CD4-positive, alpha-beta T cell (primary cell): ENCODE measurements around the gene DIO1. TPM values are rescaled to one million over a fixed set of nuclear protein-coding genes. Genes with fewer than 3 reads are reported as not detected.

Source experiments
- ATAC-seq: fragments of 200-7000 bp; cut with Tn5 transposase; one replicate; pipeline ENCODE4 v1.10.0; 2022; ENCODE audit warnings: mild to moderate bottlenecking; ENCODE audit not compliant: poor library complexity
- CTCF ChIA-PET: fragments of 350-600 bp; sonication (Branson Sonifier 250); formaldehyde crosslinking; loops from one replicate; lab custom pipeline; 2021; ENCODE audit warnings: antibody characterized with exemption, inconsistent platforms; lab: Charles Lee
- POLR2A ChIA-PET: fragments of 350-600 bp; sonication (Branson Sonifier 250); formaldehyde crosslinking; loops from one replicate; lab custom pipeline; 2021; ENCODE audit warnings: antibody characterized with exemption, inconsistent platforms; lab: Charles Lee
- DNase-seq, 14 experiments: peaks; one replicate each; pipeline ENCODE4 v3.0.0-alpha.2; 2013 to 2020; ENCODE audit warnings: mixed read lengths in 2 of 14
- H3K27ac ChIP-seq, 2 donors: one replicate each; pipeline versions ENCODE4 v1.5.1 to v1.7.0; 2013; ENCODE audit warnings: low read length in 2 of 2, low read depth in 1 of 2, mild to moderate bottlenecking in 1 of 2
- H3K27me3 ChIP-seq, 2 experiments: 1 replicate in 1 of 2; 2 replicates in 1 of 2; pipeline versions ENCODE4 v1.6.1 to v1.7.0; 2013; ENCODE audit warnings: low read length in 2 of 2, control low read depth in 1 of 2, mild to moderate bottlenecking in 1 of 2, moderate library complexity in 1 of 2; ENCODE audit not compliant: insufficient read depth in 2 of 2, control insufficient read depth in 1 of 2
- H3K36me3 ChIP-seq: one replicate; pipeline ENCODE4 v1.6.1; 2013; ENCODE audit warnings: low read length, control low read depth; ENCODE audit not compliant: insufficient read depth
- H3K4me1 ChIP-seq: one replicate; pipeline ENCODE4 v1.6.1; 2013; ENCODE audit warnings: low read length, control low read depth; ENCODE audit not compliant: insufficient read depth
- H3K4me3 ChIP-seq: one replicate; pipeline ENCODE4 v1.5.1; 2013; ENCODE audit warnings: mild to moderate bottlenecking, low read length, moderate library complexity
- H3K9me3 ChIP-seq, 2 experiments: 1 replicate in 1 of 2; 2 replicates in 1 of 2; pipeline versions ENCODE4 v1.6.1 to v1.7.0; 2013; ENCODE audit warnings: low read length in 2 of 2, mild to moderate bottlenecking in 2 of 2, control low read depth in 1 of 2, moderate library complexity in 1 of 2; ENCODE audit not compliant: control insufficient read depth in 1 of 2, insufficient read depth in 1 of 2
- H3K27ac Mint-ChIP-seq: one replicate; pipeline ENCODE4 v1.8.0; 2020; ENCODE audit warnings: mixed read lengths
- H3K27me3 Mint-ChIP-seq: one replicate; pipeline ENCODE4 v1.8.0; 2021; ENCODE audit warnings: mixed read lengths
- H3K36me3 Mint-ChIP-seq: one replicate; pipeline ENCODE4 v1.8.0; 2021; ENCODE audit warnings: low read depth, mixed read lengths
- H3K4me1 Mint-ChIP-seq: one replicate; pipeline ENCODE4 v1.8.0; 2021; ENCODE audit warnings: low read depth, mixed read lengths
- H3K4me3 Mint-ChIP-seq: one replicate; pipeline ENCODE4 v1.8.0; 2020; ENCODE audit warnings: mild to moderate bottlenecking, mixed read lengths
- H3K9me3 Mint-ChIP-seq: one replicate; pipeline ENCODE4 v1.8.0; 2020; ENCODE audit warnings: mixed read lengths
- CTCF ChIP-seq: fragments of 200-600 bp; IDR thresholded peaks from one replicate; pipeline ENCODE4 v1.8.0; 2022; ENCODE audit warnings: antibody characterized with exemption, mild to moderate bottlenecking
- intact Hi-C, 2 experiments: fragments of 100-400 bp; cut with DNase I in 1 of 2; cut with micrococcal nuclease in 1 of 2; formaldehyde crosslinking; loops; one replicate each; pipeline versions ENCODE4 v1.15.1 to v1.9.0; 2023 to 2025; cut with DNase I, micrococcal nuclease
- total RNA-seq, 174 experiments: library from RNA in 2 of 174; stranded (reverse) in 2 of 174; gene quantifications; one replicate each; pipeline ENCODE4 v1.2.3 and lab custom pipeline; 2021 to 2026

DIO1 gene
- total RNA-seq, 2 experiments from 2014 or later: not detected

GRCh38 chr1:53946252-53947171, 52.5 kb downstream of the DIO1 start, which contains the start of gene LRRC42:
TSS of gene LRRC42 (plus strand) at chr1:53946350. CDS start at chr1:53952000, 5,650 bp downstream.
- peak in 3 of 14 experiments; percentile 72 to 93 (median 92) for DNase-seq
- no peaks in the 10 kb centered on the region for H3K27me3 Mint-ChIP-seq
- peak within 1 kb of the TSS; percentile 99 for H3K4me3 Mint-ChIP-seq
- H3K27ac Mint-ChIP-seq: peak within 1 kb of the TSS; percentile 91
- peaks cover 59% of the 10 kb centered on the region for H3K4me1 Mint-ChIP-seq
- intact Hi-C loops: loop anchor here (1.0 to 10.0 kb wide), 11 partner anchors 57 to 1892 kb away; partner anchors contain the start of genes NDC1 (in 2 of the 2), YIPF1 (in 2 of the 2), BTF3L4 (in 1 of the 2) and CC2D1B (in 1 of the 2)
- Histone ChIP-seq H3K36me3 (no peaks in the 10 kb centered on the region), H3K9me3 (no peaks in the 10 kb centered on the region), H3K4me1 (peaks cover 28% of the 10 kb centered on the region), H3K27ac (peak within 1 kb of the TSS; percentile 60 to 80), H3K4me3 (peak within 1 kb of the TSS; percentile 89), H3K27me3 (no peaks in the 10 kb centered on the region)
- CTCF ChIA-PET: interaction anchor here (0.6 to 4.0 kb wide), 7 partner anchors 13 to 543 kb away, joined by 4 to 22 read pairs (median 5); partner anchors contain the start of gene NDC1
- peaks cover 18% of the 10 kb centered on the region for H3K36me3 Mint-ChIP-seq
- POLR2A ChIA-PET: interaction anchor here (0.8 to 2.9 kb wide), 16 partner anchors 12 to 1892 kb away, joined by 3 to 54 read pairs (median 6); partner anchors contain the start of genes DIO1, NDC1, TCEANC2 and TMEM59
- ATAC-seq: peak; percentile 67
- TF ChIP-seq CTCF: no peak
- no peaks in the 10 kb centered on the region for H3K9me3 Mint-ChIP-seq

GRCh38 chr1:53947172-53947907, 53.4 kb downstream of the DIO1 start:
- no peaks in the 10 kb centered on the region for H3K27me3 Mint-ChIP-seq
- Histone ChIP-seq H3K27me3 (no peaks in the 10 kb centered on the region), H3K4me3 (no peak overlapping the region), H3K9me3 (no peaks in the 10 kb centered on the region), H3K4me1 (peaks cover 28% of the 10 kb centered on the region), H3K27ac (no peak overlapping the region), H3K36me3 (peaks cover 7% of the 10 kb centered on the region)
- ATAC-seq: no peak
- intact Hi-C loops: loop anchor here (2.0 to 10.0 kb wide), 8 partner anchors 59 to 1893 kb away; partner anchors contain the start of genes BTF3L4 (in 1 of the 2), CC2D1B (in 1 of the 2), LRP8 (in 1 of the 2) and TTC4 (in 1 of the 2)
- H3K9me3 Mint-ChIP-seq: no peaks in the 10 kb centered on the region
- peaks cover 25% of the 10 kb centered on the region for H3K36me3 Mint-ChIP-seq
- CTCF ChIA-PET: interaction anchor here (0.6 to 4.0 kb wide), 3 partner anchors 12 to 346 kb away, joined by 3 to 22 read pairs (median 4); no protein-coding TSS in a partner anchor
- peaks cover 59% of the 10 kb centered on the region for H3K4me1 Mint-ChIP-seq
- POLR2A ChIA-PET: no interaction called here
- TF ChIP-seq CTCF: no peak
- peak overlapping the region; percentile 55 for H3K27ac Mint-ChIP-seq
- no peak for DNase-seq
- peak overlapping the region; percentile 77 for H3K4me3 Mint-ChIP-seq

GRCh38 chr1:53948291-53948690, 54.3 kb downstream of the DIO1 start:
- H3K27me3 ChIP-seq: no peaks in the 10 kb centered on the region
- Mint-ChIP-seq H3K4me3 (peak overlapping the region; percentile 68), H3K27ac (peak overlapping the region; percentile 45), H3K4me1 (peaks cover 49% of the 10 kb centered on the region), H3K36me3 (peaks cover 34% of the 10 kb centered on the region), H3K9me3 (no peaks in the 10 kb centered on the region), H3K27me3 (no peaks in the 10 kb centered on the region)
- peaks cover 28% of the 10 kb centered on the region for H3K4me1 ChIP-seq
- no peak overlapping the region for H3K4me3 ChIP-seq
- POLR2A ChIA-PET: interaction anchor here (1.5 kb wide), 1 partner anchor 86 kb away, joined by 3 read pairs; no protein-coding TSS in a partner anchor
- intact Hi-C loops: loop anchor here in 1 of 2 experiments (2.0 to 10.0 kb wide), 9 partner anchors 69 to 1893 kb away; partner anchors contain the start of genes BTF3L4, CC2D1B, LRP8 and TTC4
- no peak overlapping the region for H3K27ac ChIP-seq
- CTCF ChIA-PET: interaction anchor here (1.2 to 4.0 kb wide), 3 partner anchors 11 to 88 kb away, joined by 3 to 22 read pairs (median 14); no protein-coding TSS in a partner anchor
- no peak for TF ChIP-seq CTCF
- no peak for DNase-seq
- no peak for ATAC-seq
- peaks cover 9% of the 10 kb centered on the region for H3K36me3 ChIP-seq
- no peaks in the 10 kb centered on the region for H3K9me3 ChIP-seq
